Thyroid gland (tissue), 4 donors: Measurements from ENCODE around the gene NATD1. TPM values are rescaled to one million over a fixed set of nuclear protein-coding genes. Genes with fewer than 3 reads are reported as not detected.

Experiments used
- DNase-seq, 2 donors: peaks; one replicate each; pipeline ENCODE4 v3.0.0-alpha.2; 2019
- H3K27ac ChIP-seq, 3 donors: fragments of 200-600 bp; sonication (generic); 1 replicate in 2 of 3; 2 replicates in 1 of 3; pipeline ENCODE4 v1.5.1; 2016 to 2019; ENCODE audit warnings: mild to moderate bottlenecking in 1 of 3, moderate library complexity in 1 of 3
- H3K27me3 ChIP-seq: fragments of 200-600 bp; sonication (generic); one replicate; pipeline ENCODE4 v1.5.1; 2019
- H3K36me3 ChIP-seq, 2 donors: fragments of 200-600 bp; sonication (generic); one replicate each; pipeline ENCODE4 v1.5.1; 2016 to 2019
- H3K4me1 ChIP-seq, 2 donors: fragments of 200-600 bp; sonication (generic); one replicate each; pipeline ENCODE4 v1.5.1; 2017 to 2019
- H3K4me3 ChIP-seq, 3 donors: fragments of 200-600 bp; sonication (generic); replicated peaks in 1 of 3; 1 replicate in 2 of 3; 2 replicates in 1 of 3; pipeline ENCODE4 v1.5.1; 2016; ENCODE audit warnings: mild to moderate bottlenecking in 1 of 3
- H3K9me3 ChIP-seq: fragments of 200-600 bp; sonication (generic); one replicate; pipeline ENCODE4 v1.5.1; 2017
- CTCF ChIP-seq, 6 experiments: fragments of 200-600 bp in 3 of 6; fragments of 450-650 bp in 3 of 6; sonication (generic) in 3 of 6; IDR thresholded peaks; one replicate each; pipeline ENCODE4 v1.5.1; 2016 to 2019; ENCODE audit warnings: antibody characterized with exemption in 6 of 6, mild to moderate bottlenecking in 2 of 6, inconsistent platforms in 1 of 6, moderate library complexity in 1 of 6
- POLR2A ChIP-seq, 2 donors: fragments of 450-650 bp; IDR thresholded peaks; one replicate each; pipeline ENCODE4 v1.6.1; 2017; ENCODE audit warnings: antibody characterized with exemption in 2 of 2, mild to moderate bottlenecking in 2 of 2, moderate library complexity in 1 of 2
- WGBS, 2 donors: methylation state at CpG; one replicate each; pipeline ENCODE4 v1.1.5; 2017; 5-methylcytosine and 5-hydroxymethylcytosine counted together
- intact Hi-C: fragments of 100-400 bp; cut with DNase I; formaldehyde crosslinking; loops from one replicate; pipeline ENCODE4 v1.15.1; 2023
- total RNA-seq, 4 donors: library from RNA; depleted of rRNA; stranded (reverse); fragments of >200 nt; gene quantifications; one replicate each; pipeline ENCODE4 v1.2.3, GENCODE V29; 2016

The NATD1 gene
- total RNA-seq, 4 donors from 2014 or later: 18.6 to 34.1 (median 21.2) TPM

DNA sequence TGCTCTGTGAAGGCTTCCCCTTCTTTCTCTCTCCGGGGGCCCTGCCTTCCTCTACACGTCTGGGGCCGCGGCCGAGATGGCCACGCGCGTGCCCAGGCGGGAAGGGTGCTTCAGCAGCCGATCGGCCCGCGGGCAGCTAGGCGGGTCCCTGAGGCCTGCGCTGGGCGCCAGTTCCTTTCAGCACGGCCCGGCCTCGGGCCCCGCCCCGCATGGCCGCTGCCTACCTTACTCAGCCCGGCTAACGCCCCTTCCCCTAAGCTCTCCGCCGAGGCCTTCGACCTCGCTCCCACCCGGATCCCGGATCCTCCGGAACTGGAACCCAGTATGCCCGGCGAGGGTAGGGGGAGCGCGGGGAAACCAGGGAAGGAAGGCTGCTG is 39.6 kb downstream of the NATD1 start:
- peaks cover 51 to 59% of the 10 kb centered on the region in 2 donors for H3K4me1 ChIP-seq
- WGBS, 2 donors: 0% methylated on average over 28 of the region's 35 CpGs; no CpG with 5 or more reads in 1 of the 2 donors
- H3K36me3 ChIP-seq: no peaks in the 10 kb centered on the region
- intact Hi-C loops: loop anchor here (5.0 to 10.0 kb wide), 2 partner anchors 89 to 171 kb away; partner anchors contain the start of genes DHRS7B and USP22
- no peaks in the 10 kb centered on the region for H3K9me3 ChIP-seq
- no peaks in the 10 kb centered on the region for H3K27me3 ChIP-seq
- peak overlapping the region; percentile 67 to 97 (median 86) for H3K4me3 ChIP-seq
- H3K27ac ChIP-seq: peak overlapping the region; percentile 77 to 96 (median 90)
- peak; percentile 37 to 50 for DNase-seq
- TF ChIP-seq POLR2A (IDR thresholded peaks at IDR 0.05) (no peak), CTCF (IDR thresholded peaks at IDR 0.05) (no peak)

DNA sequence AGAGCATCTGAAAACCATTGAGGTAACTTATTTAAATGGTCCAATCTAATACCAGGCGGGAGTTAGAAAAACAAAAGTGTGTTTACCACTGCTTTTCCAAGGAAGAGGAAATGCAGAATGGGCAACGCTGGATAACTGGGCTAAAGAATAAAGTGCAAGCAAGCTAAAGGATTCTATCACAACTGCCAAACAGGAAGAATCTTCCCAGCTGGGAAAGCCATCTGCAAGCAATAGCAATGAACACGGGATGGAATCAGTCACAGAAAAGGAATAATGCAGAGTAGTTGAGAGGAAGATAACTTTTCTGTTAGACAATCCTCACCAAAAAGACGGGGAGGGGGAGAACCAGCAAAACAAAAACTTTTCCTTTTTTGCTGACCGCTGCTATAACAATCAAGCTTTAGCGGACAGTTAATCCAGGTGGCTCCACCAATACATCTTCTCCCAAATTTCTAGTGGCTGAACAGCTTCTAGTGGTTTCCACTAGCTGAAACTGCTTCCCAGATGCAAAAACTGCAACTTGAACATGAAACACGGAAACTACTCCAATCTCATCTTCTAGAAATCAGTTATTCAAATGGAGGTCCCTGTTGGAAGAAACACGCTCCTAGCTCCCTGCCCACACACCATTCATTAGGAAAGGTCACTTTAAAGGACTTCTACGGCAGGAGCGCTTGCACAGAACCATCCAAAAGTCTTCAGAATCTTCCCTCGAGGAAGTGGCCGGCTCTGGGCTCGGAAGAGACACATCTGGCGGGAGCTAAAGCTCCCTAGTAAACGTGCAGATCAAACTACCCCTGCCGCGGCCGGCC is 40.2 kb downstream of the NATD1 start:
- DNase-seq: no peak
- intact Hi-C loops: loop anchor here (5.0 to 10.0 kb wide), 2 partner anchors 88 to 171 kb away; partner anchors contain the start of genes DHRS7B and USP22
- H3K36me3 ChIP-seq: no peaks in the 10 kb centered on the region
- peak overlapping the region in 2 of 3 donors; percentile 77 to 96 for H3K27ac ChIP-seq
- H3K27me3 ChIP-seq: no peaks in the 10 kb centered on the region
- H3K9me3 ChIP-seq: no peaks in the 10 kb centered on the region
- peak overlapping the region; percentile 67 to 97 (median 86) for H3K4me3 ChIP-seq
- TF ChIP-seq CTCF (IDR thresholded peaks at IDR 0.05) (no peak), POLR2A (IDR thresholded peaks at IDR 0.05) (no peak)
- WGBS, 2 donors: 13 to 16% methylated on average over 12 to 18 of the region's 18 CpGs
- peaks cover 51 to 64% of the 10 kb centered on the region in 2 donors for H3K4me1 ChIP-seq

GRCh38 chr17:21211825-21212479 is 41.3 kb downstream of the NATD1 start:
- Histone ChIP-seq H3K4me1 (peaks cover 51 to 67% of the 10 kb centered on the region in 2 donors), H3K27me3 (no peaks in the 10 kb centered on the region), H3K36me3 (no peaks in the 10 kb centered on the region), H3K4me3 (no peak overlapping the region), H3K27ac (peak overlapping the region in 2 of 3 donors; percentile 34 to 56), H3K9me3 (no peaks in the 10 kb centered on the region)
- DNase-seq: peak in 1 of 2 donors; percentile 23
- TF ChIP-seq CTCF (IDR thresholded peaks at IDR 0.05) (no peak), POLR2A (IDR thresholded peaks at IDR 0.05) (no peak)
- 77 to 80% methylated on average over 6 to 9 of the region's 9 CpGs for WGBS, 2 donors
- intact Hi-C loops: loop anchor here (5.0 to 10.0 kb wide), 2 partner anchors 87 to 170 kb away; partner anchors contain the start of genes DHRS7B and USP22

GRCh38 chr17:21210411-21211076 is 42.7 kb downstream of the NATD1 start:
- no peak for TF ChIP-seq POLR2A (IDR thresholded peaks at IDR 0.05)
- TF ChIP-seq CTCF (IDR thresholded peaks at IDR 0.05): no peak
- intact Hi-C loops: loop anchor here (5.0 to 10.0 kb wide), 2 partner anchors 86 to 168 kb away; partner anchors contain the start of genes DHRS7B and USP22
- Histone ChIP-seq H3K4me1 (peaks cover 51 to 64% of the 10 kb centered on the region in 2 donors), H3K4me3 (no peak overlapping the region), H3K27me3 (no peaks in the 10 kb centered on the region), H3K27ac (peak overlapping the region; percentile 49 to 80 (median 56)), H3K36me3 (no peaks in the 10 kb centered on the region), H3K9me3 (no peaks in the 10 kb centered on the region)
- peak; percentile 68 to 74 for DNase-seq
- WGBS, 2 donors: 34 to 45% methylated on average over 15 of the region's 15 CpGs
